ENCODE data around the gene JARID2. TPM values are rescaled to one million over a fixed set of nuclear protein-coding genes. Genes with fewer than 3 reads are reported as not detected.
"Not testable (repeated sequence)": the region's sequence is repeated elsewhere in the genome, so short reads cannot be mapped to it uniquely, and the experiment has no call there.

JARID2 gene
- total RNA-seq, 1 donor from 2014 or later: 5.0 TPM

DNA sequence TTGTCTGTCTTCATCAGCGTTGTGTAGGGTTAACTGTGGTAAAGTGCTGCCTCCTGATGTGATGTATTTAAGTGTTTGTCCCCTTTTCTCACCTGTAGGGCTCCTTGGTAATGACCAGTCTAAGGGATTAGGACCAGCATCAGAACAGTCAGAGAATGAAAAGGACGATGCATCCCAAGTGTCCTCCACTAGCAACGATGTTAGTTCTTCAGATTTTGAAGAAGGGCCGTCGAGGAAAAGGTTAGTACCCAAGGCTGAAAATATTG lies 164.2 kb downstream of the JARID2 start:
- H3K9me3 ChIP-seq: no peaks in the 10 kb centered on the region
- intact Hi-C loops (cut with DNase I): no loop called here
- no peak overlapping the region for H3K4me3 ChIP-seq
- H3K4me1 ChIP-seq: peaks cover 0 to 4% of the 10 kb centered on the region in 2 donors
- H3K27ac ChIP-seq: no peak overlapping the region
- DNase-seq (ENCODE audit: low spot score in 2 of 2): no peak
- no peaks in the 10 kb centered on the region for H3K27me3 ChIP-seq
- H3K36me3 ChIP-seq: no peaks in the 10 kb centered on the region
- TF ChIP-seq, protein P1, sequence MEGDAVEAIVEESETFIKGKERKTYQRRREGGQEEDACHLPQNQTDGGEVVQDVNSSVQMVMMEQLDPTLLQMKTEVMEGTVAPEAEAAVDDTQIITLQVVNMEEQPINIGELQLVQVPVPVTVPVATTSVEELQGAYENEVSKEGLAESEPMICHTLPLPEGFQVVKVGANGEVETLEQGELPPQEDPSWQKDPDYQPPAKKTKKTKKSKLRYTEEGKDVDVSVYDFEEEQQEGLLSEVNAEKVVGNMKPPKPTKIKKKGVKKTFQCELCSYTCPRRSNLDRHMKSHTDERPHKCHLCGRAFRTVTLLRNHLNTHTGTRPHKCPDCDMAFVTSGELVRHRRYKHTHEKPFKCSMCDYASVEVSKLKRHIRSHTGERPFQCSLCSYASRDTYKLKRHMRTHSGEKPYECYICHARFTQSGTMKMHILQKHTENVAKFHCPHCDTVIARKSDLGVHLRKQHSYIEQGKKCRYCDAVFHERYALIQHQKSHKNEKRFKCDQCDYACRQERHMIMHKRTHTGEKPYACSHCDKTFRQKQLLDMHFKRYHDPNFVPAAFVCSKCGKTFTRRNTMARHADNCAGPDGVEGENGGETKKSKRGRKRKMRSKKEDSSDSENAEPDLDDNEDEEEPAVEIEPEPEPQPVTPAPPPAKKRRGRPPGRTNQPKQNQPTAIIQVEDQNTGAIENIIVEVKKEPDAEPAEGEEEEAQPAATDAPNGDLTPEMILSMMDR (IDR thresholded peaks at IDR 0.05): no peak

DNA sequence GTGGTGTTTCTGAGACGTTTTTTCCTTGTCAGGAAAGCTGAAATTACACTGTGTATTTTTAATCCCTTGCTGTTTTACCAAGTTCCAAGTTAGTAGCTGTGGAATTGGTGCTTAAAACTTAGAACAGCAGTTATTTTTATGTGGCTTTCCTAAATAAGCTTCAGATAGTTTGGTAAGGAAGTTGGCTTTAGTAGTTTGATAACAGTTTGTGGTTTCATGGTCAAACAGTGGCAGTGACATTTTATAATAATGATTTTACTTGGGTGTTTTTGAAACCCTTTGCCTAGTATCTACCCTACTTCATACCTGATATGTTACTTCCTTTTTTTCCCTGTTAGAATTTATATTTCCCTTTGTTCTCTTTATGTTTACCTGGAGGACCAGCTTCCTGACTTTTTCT lies 164.9 kb downstream of the JARID2 start:
- Histone ChIP-seq H3K27ac (no peak overlapping the region), H3K27me3 (no peaks in the 10 kb centered on the region)

DNA sequence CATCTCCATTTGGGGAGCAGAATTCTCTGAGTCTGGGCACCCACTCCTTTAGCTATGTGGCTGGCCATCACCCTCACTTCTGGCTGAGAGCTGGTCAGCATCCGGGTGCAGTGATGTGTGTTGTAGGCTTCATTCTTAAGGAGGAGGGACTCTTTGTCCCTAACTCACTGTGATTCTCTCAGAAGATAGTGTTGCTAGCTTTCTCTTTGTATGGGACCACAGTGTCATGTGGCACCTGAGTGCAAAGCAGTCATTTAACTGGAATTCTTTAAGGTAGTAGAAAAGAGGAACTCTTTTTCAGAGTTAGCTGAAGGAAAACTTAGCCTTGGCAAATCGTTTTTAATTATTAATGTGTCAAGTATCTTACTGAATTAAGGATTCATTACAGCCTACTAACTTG lies 165.9 kb downstream of the JARID2 start:
- TF ChIP-seq, protein P1 (IDR thresholded peaks at IDR 0.05): no peak
- Histone ChIP-seq H3K9me3 (no peaks in the 10 kb centered on the region), H3K36me3 (no peaks in the 10 kb centered on the region), H3K4me1 (peaks cover 0 to 4% of the 10 kb centered on the region in 2 donors), H3K27ac (no peak overlapping the region), H3K27me3 (no peaks in the 10 kb centered on the region), H3K4me3 (no peak overlapping the region)
- no peak for DNase-seq (ENCODE audit: low spot score in 2 of 2)
- intact Hi-C loops (cut with DNase I): no loop called here

More for the DNA sequence above, 164.9 kb downstream of the JARID2 start:
- intact Hi-C loops (cut with DNase I): no loop called here
- no peak overlapping the region for H3K4me3 ChIP-seq
- TF ChIP-seq, protein P1 (IDR thresholded peaks at IDR 0.05): no peak
- no peaks in the 10 kb centered on the region for H3K36me3 ChIP-seq
- peaks cover 0 to 4% of the 10 kb centered on the region in 2 donors for H3K4me1 ChIP-seq
- no peak for DNase-seq (ENCODE audit: low spot score in 2 of 2)
- no peaks in the 10 kb centered on the region for H3K9me3 ChIP-seq

DNA sequence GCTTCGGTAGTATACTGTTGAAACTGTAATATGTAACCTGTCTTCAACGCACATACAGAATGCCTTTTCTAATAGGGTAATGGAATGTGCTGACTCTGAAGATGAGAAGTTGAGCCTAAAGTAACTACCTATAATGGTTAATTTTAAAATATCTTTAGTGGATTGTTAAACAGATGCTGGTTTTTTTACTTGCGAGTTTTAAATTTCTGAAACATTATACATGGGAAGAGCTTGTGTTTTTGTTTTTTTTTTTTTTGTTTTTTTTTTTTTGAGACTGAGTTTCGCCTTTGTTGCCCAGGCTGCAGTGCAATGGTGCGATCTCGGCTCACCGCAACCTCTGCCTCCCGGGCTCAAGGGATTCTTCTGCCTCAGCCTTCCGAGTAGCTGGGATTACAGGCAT lies 166.9 kb downstream of the JARID2 start:
- Histone ChIP-seq H3K4me1 (peaks cover 0 to 4% of the 10 kb centered on the region in 2 donors), H3K9me3 (no peaks in the 10 kb centered on the region), H3K27me3 (no peaks in the 10 kb centered on the region), H3K27ac (no peak overlapping the region), H3K4me3 (no peak overlapping the region), H3K36me3 (no peaks in the 10 kb centered on the region)
- intact Hi-C loops (cut with DNase I): no loop called here
- TF ChIP-seq, protein P1 (IDR thresholded peaks at IDR 0.05): no peak
- no peak for DNase-seq (ENCODE audit: low spot score in 2 of 2)

DNA sequence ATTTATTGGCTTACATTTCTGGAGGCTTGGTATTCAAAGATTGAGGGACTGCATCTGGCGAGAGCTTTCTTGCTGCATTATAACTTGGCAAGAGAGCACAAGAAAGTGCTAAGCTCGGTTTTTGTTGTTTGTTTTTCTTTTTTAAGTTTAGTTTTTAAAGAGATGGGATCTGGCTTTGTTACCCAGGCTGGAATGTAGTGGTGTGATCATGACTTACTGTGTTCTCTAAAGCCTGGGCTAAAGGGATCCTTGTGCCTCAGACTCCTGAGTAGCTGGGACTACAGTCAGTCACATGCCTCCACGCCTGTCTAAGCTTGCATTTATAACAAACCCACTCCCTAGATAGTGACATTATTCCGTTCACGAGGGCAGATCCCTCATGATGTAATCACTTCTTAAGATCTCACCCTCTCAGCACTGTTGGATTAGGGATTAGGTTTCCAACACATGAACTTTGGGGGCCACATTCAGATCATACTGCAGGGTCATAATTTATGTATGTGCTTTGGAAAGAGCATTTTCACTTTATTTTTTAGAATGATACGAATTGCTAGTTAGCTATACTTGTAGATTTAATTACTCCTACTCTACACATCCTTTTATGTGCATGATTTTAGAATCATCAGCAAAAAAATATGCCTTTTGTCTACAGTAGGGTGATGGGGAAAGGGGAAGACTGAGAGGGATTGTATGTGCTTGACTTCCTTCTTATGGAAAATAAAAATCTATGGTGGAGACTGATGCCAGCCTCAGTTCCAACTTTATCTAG lies 167.8 kb downstream of the JARID2 start:
- H3K4me1 ChIP-seq: peaks cover 0 to 4% of the 10 kb centered on the region in 2 donors
- H3K36me3 ChIP-seq: no peaks in the 10 kb centered on the region
- H3K4me3 ChIP-seq: no peak overlapping the region
- no peaks in the 10 kb centered on the region for H3K9me3 ChIP-seq
- no peak overlapping the region for H3K27ac ChIP-seq
- no peaks in the 10 kb centered on the region for H3K27me3 ChIP-seq
- intact Hi-C loops (cut with DNase I): no loop called here
- DNase-seq (ENCODE audit: low spot score in 2 of 2): no peak
- TF ChIP-seq, protein P1 (IDR thresholded peaks at IDR 0.05): no peak

DNA sequence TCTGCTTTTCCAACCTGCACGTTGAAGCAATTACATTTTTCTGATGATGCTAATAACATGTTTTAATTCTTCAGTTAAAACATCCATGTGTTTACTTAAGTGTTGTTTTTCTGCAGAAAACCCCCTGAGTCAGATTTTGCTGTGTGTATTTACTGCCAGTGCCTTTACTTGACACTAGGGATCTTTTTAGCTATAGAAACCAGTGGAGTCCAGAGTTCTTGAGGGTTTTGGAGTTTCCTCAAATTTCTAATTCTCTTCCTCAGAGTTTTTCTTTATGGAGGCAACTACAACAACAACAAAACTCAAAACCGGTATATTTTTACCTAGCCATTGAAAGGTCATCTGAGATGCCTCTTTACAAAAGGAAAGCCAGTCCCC lies 168.4 kb downstream of the JARID2 start:
- TF ChIP-seq, protein P1 (IDR thresholded peaks at IDR 0.05): no peak
- Histone ChIP-seq H3K27me3 (no peaks in the 10 kb centered on the region), H3K4me3 (no peak overlapping the region), H3K36me3 (no peaks in the 10 kb centered on the region), H3K9me3 (peaks cover 2% of the 10 kb centered on the region in 2 donors), H3K4me1 (peaks cover 0 to 4% of the 10 kb centered on the region in 2 donors), H3K27ac (no peak overlapping the region)
- intact Hi-C loops (cut with DNase I): no loop called here
- no peak for DNase-seq (ENCODE audit: low spot score in 2 of 2)

DNA sequence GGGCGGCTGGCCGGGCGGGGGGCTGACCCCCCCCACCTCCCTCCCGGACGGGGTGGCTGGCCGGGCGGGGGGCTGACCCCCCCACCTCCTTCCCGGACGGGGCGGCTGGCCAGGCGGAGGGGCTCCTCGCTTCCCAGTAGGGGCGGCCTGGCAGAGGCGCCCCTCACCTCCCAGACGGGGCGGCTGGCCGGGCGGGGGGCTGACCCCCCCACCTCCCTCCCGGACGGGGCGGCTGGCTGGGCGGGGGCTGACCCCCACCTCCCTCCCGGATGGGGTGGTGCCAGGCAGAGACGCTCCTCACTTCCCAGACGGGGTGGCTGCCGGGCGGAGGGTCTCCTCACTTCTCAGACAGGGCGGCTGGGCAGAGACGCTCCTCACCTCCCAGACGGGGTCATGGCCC lies 169.8 kb downstream of the JARID2 start:
- H3K27me3 ChIP-seq; H3K4me3 ChIP-seq; H3K36me3 ChIP-seq; H3K4me1 ChIP-seq; H3K27ac ChIP-seq; intact Hi-C loops (cut with DNase I); DNase-seq (ENCODE audit: low spot score in 2 of 2): not testable (repeated sequence)
- H3K9me3 ChIP-seq: peaks cover 7 to 16% of the 10 kb centered on the region in 2 donors

All from ascending aorta (tissue), 2 donors.